Epithelial cell of prostate (primary cell): ENCODE data around the gene ACOT6.
A peak's percentile ranks its signal among the peaks of the same experiment; 100 is the strongest.
"Not testable (repeated sequence)": the region's sequence is repeated elsewhere in the genome, so short reads cannot be mapped to it uniquely, and the experiment has no call there.

ENCODE experiments used
- DNase-seq: peaks from one replicate; pipeline ENCODE4 v3.0.0-alpha.2; 2011; ENCODE audit warnings: low read depth, low spot score
- H3K27ac ChIP-seq: fragments of 450-650 bp; 2 replicates; pipeline ENCODE4 v1.5.1; 2017; ENCODE audit warnings: mild to moderate bottlenecking

Gene ACOT6

DNA sequence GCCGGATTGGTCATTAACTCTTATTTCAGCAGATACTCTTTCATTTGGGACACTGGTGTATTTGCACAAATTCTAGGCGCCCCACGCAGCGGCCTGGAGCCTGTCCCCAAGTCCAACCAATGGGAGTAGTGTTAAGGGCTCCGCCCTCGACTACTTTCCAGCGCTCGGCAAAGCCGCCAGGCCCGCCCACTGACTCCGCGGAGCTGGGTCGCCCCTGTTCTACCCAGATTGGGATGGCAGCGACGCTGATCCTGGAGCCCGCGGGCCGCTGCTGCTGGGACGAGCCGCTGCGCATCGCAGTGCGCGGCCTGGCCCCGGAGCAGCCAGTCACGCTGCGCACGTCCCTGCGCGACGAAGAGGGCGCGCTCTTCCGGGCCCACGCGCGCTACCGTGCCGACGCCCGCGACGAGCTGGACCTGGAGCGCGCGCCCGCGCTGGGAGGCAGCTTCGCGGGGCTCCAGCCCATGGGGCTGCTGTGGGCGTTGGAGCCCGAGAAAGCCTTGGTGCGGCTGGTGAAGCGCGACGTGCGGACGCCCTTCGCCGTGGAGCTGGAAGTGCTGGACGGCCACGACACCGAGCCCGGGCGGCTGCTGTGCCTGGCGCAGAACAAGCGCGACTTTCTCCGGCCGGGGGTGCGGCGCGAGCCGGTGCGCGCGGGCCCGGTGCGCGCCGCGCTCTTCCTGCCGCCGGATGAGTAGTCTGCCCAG lies at the start of gene ACOT6:
Gene ACOT6 (plus strand): TSS at position 179 of the 707 bp plus-strand sequence. CDS start 55 bp downstream, at position 234.
- DNase-seq: peak; percentile 18
- peak within 1 kb of the TSS; percentile 33 for H3K27ac ChIP-seq

- H3K27ac ChIP-seq, DNase-seq: not testable (repeated sequence)
These were observed 49.6 kb upstream of the ACOT6 start for GRCh38 chr14:73562696-73563095.

GRCh38 chr14:73566431-73566830 lies 45.9 kb upstream of the ACOT6 start:
- not testable (repeated sequence) for DNase-seq, H3K27ac ChIP-seq

- not testable (repeated sequence) for H3K27ac ChIP-seq, DNase-seq
These were observed 45.4 kb upstream of the ACOT6 start for GRCh38 chr14:73566935-73567334.

GRCh38 chr14:73567358-73567757 lies 45.0 kb upstream of the ACOT6 start:
- DNase-seq: no peak
- H3K27ac ChIP-seq: no peak overlapping the region

DNA sequence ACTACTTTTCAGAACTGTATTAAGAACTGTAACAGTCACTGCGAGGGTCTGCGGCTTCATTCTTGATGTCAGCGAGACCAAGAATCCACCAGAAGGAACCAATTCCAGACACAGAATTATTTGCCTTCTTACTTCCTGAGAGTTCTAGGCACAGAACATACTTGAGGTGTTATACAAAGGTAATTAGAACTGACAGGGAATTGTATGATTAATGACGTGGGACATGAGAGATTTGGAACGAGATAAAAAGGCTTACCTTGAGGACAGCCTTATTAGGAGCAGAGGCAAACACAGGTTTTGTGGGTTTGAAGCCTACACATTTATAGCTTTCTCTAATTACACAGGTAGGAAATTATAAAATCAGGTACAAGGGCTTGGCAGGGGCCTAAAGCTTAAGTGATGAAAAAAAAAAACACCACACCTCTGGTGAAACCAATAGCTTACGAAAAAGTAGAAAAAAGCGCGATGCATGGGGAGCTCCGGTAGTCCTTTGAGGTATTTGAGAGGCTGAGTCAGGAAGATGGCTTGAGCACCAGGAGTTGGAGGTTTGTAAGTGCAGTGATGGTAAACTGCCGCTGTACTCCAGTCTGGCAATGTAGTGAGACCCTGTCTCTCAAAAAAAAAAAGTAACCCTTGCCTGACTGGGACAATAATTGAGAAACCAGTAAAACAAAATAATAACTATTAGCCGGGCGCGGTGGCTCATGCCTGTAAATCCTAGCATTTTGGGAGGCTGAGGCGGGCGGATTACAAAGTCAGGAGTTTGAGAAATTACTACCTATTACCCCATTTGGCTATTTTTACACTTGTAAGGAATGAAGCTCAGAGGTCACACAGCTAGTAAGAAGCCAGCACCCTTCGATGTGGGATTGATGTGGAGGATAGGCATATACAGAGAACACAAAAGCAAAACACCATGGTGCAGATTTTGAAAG lies 44.1 kb upstream of the ACOT6 start:
- no peak for DNase-seq
- H3K27ac ChIP-seq: peak overlapping the region; percentile 72

DNA sequence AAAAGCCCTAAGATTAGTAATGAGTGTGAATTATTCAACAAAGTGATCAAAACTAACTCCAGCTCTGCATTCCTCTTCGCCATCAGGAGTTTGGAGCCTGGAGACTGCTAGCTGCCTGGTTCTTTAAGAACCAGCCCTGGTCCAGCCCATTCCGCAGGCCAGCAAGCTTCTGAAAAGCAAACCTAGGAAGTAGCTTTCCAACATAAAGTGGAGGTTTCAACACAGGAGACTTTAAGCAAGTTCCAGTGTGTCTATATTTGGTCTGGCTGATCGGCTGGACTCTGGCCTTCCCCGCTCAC lies 43.5 kb upstream of the ACOT6 start:
- DNase-seq: not testable (repeated sequence)
- H3K27ac ChIP-seq: peak overlapping the region; percentile 72

DNA sequence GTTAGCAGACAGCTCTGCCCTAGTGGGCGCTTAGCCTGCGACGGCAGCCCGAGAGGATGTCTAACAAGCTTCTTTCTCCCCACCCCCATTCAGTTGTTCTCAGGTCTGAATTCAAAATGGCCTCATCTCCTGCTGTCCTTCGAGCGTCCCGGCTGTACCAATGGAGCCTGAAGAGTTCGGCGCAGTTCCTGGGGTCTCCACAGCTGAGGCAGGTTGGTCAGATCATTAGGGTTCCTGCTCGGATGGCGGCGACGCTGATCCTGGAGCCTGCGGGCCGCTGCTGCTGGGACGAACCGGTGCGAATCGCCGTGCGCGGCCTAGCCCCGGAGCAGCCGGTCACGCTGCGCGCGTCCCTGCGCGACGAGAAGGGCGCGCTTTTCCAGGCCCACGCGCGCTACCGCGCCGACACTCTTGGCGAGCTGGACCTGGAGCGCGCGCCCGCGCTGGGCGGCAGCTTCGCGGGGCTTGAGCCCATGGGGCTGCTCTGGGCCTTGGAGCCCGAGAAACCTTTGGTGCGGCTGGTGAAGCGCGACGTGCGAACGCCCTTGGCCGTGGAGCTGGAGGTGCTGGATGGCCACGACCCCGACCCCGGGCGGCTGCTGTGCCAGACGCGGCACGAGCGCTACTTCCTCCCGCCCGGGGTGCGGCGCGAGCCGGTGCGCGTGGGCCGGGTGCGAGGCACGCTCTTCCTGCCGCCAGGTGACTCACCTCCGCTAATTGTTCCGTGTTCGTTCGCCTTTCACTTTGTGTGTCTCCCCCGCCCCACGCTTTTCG lies 42.9 kb upstream of the ACOT6 start, which contains the start of gene ACOT2:
Gene ACOT2 (plus strand): TSS at position 29 of the 774 bp plus-strand sequence. CDS start 28 bp downstream, at position 57.
- DNase-seq: not testable (repeated sequence)
- H3K27ac ChIP-seq: peak within 1 kb of the TSS; percentile 72

- DNase-seq, H3K27ac ChIP-seq: not testable (repeated sequence)
These were observed 41.4 kb upstream of the ACOT6 start for GRCh38 chr14:73570913-73571312.

DNA sequence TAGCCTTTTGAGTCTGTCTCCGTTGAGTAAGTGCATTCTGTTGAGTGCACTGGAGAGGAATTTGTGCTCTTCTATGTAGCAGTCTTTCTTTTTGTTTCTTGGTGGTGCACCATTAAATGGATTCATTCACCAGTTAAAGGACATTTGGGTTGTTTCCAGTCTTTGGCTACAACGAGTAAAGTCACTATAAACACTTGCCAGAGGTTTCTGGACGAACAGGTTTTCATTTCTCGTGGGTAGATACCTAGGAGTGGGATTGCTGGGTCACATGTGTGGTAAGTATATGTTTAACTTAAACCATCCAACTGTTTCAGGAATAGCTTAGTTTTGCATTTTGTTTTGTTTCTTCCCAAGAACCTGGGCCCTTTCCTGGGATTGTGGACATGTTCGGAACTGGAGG lies 39.3 kb upstream of the ACOT6 start:
- not testable (repeated sequence) for H3K27ac ChIP-seq, DNase-seq

- DNase-seq, H3K27ac ChIP-seq: not testable (repeated sequence)
These were observed 38.6 kb upstream of the ACOT6 start for GRCh38 chr14:73573740-73574139.

DNA sequence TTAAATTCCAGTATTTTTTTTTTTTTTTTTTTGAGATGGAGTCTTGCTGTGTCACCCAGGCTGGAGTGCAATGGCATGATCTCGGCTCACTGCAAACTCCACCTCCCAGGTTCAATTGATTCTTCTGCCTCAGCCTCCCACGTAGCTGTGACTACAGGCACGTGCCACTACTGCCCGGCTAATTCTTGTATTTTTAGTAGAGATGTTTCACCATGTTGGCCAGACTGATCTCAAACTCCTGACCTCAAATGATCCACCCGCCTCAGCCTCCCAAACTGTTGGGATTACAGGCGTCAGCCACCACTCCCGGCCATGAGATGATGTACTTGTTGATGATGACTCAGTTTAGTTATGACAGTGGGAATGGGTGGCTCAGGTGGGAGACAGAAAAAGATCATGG lies 38.1 kb upstream of the ACOT6 start:
- not testable (repeated sequence) for DNase-seq, H3K27ac ChIP-seq

DNA sequence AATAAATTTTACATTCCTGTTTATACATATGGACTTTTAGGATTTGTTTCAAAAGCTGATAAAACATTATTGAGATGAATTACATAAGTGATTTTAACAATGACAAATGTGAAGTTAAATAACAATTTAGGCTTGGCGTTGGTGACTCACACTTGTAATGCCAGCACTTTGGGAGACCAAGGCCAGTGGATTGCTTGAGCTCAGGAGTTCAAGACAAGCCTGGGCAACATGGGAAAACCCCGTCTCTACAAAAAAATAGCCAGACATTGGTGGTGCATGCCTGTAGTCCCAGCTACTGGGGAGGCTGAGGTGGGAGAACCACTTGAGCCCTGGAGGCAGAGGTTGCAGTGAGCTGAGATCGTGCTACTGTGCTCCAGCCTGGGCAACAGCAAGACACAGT lies 35.9 kb upstream of the ACOT6 start:
- H3K27ac ChIP-seq: peak overlapping the region; percentile 22
- peak; percentile 51 for DNase-seq

- DNase-seq: not testable (repeated sequence)
- H3K27ac ChIP-seq: peak overlapping the region; percentile 22
These were observed 35.1 kb upstream of the ACOT6 start for GRCh38 chr14:73577214-73577613.

DNA sequence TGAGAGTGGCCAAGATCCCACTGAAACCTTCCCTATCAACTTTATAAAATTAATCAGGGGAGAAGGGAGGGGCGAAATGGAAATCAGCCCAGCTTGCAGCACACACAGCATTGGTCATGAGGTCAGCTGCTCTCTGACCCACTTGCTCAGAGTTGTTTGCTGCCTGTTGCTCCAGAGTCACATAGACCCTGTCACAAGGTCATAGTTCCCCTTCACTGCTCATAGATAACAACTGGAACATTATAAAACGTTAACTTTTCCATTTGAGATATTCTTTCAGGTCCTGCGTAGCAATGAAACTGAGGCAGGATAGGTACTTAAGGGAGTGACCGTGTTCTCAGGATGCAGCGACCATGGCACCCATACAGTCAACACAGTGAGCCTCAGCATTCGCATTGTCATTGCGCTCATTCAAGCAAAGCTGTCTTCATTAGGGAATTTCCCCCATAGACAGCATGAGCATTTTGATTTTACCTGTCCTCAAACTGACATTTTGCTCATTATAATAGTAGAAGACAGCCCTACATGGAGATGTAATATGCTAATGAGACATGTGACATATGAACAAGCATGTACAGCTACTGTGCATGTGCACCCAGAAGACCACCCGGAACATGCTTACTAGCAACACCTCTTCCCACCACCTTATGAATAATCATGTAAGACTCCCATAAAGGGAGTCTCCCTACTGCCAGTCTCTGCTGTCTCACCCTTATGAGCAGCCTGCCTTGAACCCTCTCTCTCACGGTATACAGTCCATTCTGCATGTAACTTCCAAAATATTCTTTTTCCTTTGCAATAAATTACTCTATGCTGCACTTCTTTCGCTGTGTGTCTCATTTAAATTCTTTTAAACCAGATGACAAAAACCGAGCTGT lies 30.0 kb upstream of the ACOT6 start:
- DNase-seq: not testable (repeated sequence)

GRCh38 chr14:73588695-73589094 lies 23.6 kb upstream of the ACOT6 start:
- no peak for DNase-seq

More for the DNA sequence above, 30.0 kb upstream of the ACOT6 start:
- H3K27ac ChIP-seq: not testable (repeated sequence)

DNA sequence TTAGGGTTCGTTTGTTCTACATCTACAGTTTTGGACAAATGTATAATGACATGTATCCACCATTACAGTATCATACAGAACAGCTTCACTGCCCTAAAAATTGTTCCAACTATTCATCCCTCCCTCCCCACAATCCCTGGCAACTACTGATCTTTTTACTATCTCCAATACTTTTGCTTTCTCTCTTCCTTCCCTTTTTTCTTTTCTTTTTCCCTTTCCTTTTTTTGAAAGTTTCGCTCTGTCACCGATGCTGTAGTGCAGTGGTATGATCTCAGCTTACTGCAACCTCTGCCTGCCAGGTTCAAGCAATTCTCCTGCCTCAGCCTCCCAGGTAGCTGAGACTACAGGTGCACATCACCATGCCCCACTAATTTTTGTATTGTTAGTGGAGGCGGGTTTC lies 23.2 kb upstream of the ACOT6 start:
- DNase-seq: no peak
- no peak overlapping the region for H3K27ac ChIP-seq

More at GRCh38 chr14:73588695-73589094, 23.6 kb upstream of the ACOT6 start:
- H3K27ac ChIP-seq: no peak overlapping the region

GRCh38 chr14:73590673-73591004 lies 21.7 kb upstream of the ACOT6 start:
- H3K27ac ChIP-seq, DNase-seq: not testable (repeated sequence)

- no peak within 1 kb of the TSS for H3K27ac ChIP-seq
- DNase-seq: no peak
These were observed 20.4 kb upstream of the ACOT6 start, which contains the start of gene ACOT4 for GRCh38 chr14:73591690-73592449. ACOT4 (plus strand) TSS chr14:73591873; CDS start chr14:73591960, 87 bp downstream.
